Measurements from ENCODE around the gene ZSCAN30. TPM values are rescaled to one million over a fixed set of nuclear protein-coding genes. Genes with fewer than 3 reads are reported as not detected.
"Not testable (repeated sequence)": the region's sequence is repeated elsewhere in the genome, so short reads cannot be mapped to it uniquely, and the experiment has no call there.

ZSCAN30 gene
- total and polyA plus RNA-seq, 2 donors from 2014 or later, result 10.0 to 20.7 TPM

DNA sequence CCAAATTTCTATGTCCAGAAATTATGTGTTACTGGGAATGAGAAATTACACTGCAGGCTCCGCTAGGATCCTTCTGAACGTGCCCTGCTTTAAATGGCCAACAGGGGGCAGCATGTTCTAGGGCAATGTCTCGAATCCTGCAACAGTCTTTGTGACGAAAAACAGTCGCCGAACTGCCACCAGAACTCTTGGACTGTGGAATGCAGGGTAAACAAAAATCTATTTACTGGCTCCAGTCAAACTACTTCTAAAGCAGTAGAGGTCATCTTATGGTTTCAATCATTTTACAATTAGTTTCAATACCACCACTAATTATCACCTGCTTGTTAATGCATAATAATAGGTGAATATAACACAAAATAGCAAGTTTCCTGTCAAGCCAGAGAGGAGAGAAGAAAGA lies 59.0 kb downstream of the ZSCAN30 start:
- H3K9ac ChIP-seq (ENCODE audit: low read length in 3 of 3), result peak overlapping the region in 2 of 3 donors; percentile 20 to 77
- intact Hi-C loops (cut with DNase I), result loop anchor here (10.0 kb wide), 1 partner anchor 124 kb away; no protein-coding TSS in a partner anchor
- peak; percentile 64 to 93 (median 84) for DNase-seq
- no peaks in the 10 kb centered on the region for H3K36me3 ChIP-seq (ENCODE audit: control insufficient read depth in 2 of 3, insufficient read depth in 3 of 3, low read length in 3 of 3)
- TF ChIP-seq, protein P1, sequence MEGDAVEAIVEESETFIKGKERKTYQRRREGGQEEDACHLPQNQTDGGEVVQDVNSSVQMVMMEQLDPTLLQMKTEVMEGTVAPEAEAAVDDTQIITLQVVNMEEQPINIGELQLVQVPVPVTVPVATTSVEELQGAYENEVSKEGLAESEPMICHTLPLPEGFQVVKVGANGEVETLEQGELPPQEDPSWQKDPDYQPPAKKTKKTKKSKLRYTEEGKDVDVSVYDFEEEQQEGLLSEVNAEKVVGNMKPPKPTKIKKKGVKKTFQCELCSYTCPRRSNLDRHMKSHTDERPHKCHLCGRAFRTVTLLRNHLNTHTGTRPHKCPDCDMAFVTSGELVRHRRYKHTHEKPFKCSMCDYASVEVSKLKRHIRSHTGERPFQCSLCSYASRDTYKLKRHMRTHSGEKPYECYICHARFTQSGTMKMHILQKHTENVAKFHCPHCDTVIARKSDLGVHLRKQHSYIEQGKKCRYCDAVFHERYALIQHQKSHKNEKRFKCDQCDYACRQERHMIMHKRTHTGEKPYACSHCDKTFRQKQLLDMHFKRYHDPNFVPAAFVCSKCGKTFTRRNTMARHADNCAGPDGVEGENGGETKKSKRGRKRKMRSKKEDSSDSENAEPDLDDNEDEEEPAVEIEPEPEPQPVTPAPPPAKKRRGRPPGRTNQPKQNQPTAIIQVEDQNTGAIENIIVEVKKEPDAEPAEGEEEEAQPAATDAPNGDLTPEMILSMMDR (IDR thresholded peaks at IDR 0.05; ENCODE audit: borderline replicate concordance, extremely low read depth, insufficient read depth), result peak; percentile 93
- no peaks in the 10 kb centered on the region for H3K4me1 ChIP-seq (ENCODE audit: control insufficient read depth in 2 of 3, insufficient read depth in 2 of 3, low read depth in 1 of 3, low read length in 3 of 3)
- H3K27me3 ChIP-seq (ENCODE audit: control insufficient read depth, insufficient read depth, low read length), result no peaks in the 10 kb centered on the region
- no peaks in the 10 kb centered on the region for H3K9me3 ChIP-seq (ENCODE audit: control insufficient read depth in 2 of 3, insufficient read depth in 1 of 3, low read length in 3 of 3)
- H3K27ac ChIP-seq (ENCODE audit: low read depth in 2 of 2, low read length in 2 of 2), result no peak overlapping the region
- peak overlapping the region in 2 of 3 donors; percentile 21 to 61 for H3K4me3 ChIP-seq (ENCODE audit: low read length in 3 of 3)
- peak; percentile 95 for FAIRE-seq

DNA sequence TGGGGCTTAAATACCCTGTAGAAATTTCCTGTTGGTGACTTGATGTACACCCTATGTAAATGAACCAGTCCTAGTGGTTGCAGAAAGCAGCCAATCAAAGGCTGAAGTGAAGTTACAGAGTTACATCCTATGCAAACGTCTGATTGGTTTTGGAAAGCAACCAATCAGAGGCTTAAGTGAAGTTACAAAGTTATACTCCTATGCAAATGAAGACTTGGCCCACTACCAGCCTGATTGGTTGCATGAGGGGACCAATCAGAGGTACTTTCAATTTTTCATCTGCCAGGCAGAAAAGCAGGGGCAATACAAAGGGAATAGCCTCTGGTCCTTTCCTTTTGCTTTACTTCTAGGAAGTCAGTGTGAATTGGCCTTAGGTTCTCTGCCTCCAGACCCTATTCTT lies 62.8 kb downstream of the ZSCAN30 start:
- intact Hi-C loops (cut with DNase I), result no loop called here
- Histone ChIP-seq H3K27ac (ENCODE audit: low read depth in 2 of 2, low read length in 2 of 2) (no peak overlapping the region), H3K9me3 (ENCODE audit: control insufficient read depth in 2 of 3, insufficient read depth in 1 of 3, low read length in 3 of 3) (no peaks in the 10 kb centered on the region), H3K9ac (ENCODE audit: low read length in 3 of 3) (no peak overlapping the region), H3K27me3 (ENCODE audit: control insufficient read depth, insufficient read depth, low read length) (no peaks in the 10 kb centered on the region), H3K36me3 (ENCODE audit: control insufficient read depth in 2 of 3, insufficient read depth in 3 of 3, low read length in 3 of 3) (no peaks in the 10 kb centered on the region), H3K4me3 (ENCODE audit: low read length in 3 of 3) (no peak overlapping the region), H3K4me1 (ENCODE audit: control insufficient read depth in 2 of 3, insufficient read depth in 2 of 3, low read depth in 1 of 3, low read length in 3 of 3) (no peaks in the 10 kb centered on the region)
- TF ChIP-seq, protein P1 (IDR thresholded peaks at IDR 0.05; ENCODE audit: borderline replicate concordance, extremely low read depth, insufficient read depth), result no peak
- FAIRE-seq, result no peak
- no peak for DNase-seq

DNA sequence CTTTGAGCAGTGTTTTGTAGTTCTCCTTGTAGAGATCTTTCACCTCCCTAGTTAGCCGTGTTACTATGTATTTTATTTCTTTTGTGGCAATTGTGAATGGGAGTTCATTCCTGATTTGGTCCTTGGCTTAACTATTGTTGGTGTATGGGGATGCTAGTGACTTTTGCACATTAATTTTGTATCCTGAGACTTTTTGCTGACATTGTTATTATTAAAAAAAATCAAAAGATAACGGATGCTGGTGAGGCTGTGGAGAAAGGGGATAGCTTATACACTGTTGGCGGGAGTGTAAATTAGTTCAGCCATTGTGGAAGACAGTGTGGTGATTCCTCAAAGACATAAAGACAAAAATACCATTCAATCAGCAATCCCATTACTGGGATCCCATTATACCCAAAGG lies 66.2 kb downstream of the ZSCAN30 start:
- no peaks in the 10 kb centered on the region for H3K27me3 ChIP-seq (ENCODE audit: control insufficient read depth, insufficient read depth, low read length)
- FAIRE-seq (no peak), DNase-seq (no peak)
- TF ChIP-seq, protein P1 (IDR thresholded peaks at IDR 0.05; ENCODE audit: borderline replicate concordance, extremely low read depth, insufficient read depth), result no peak
- H3K27ac ChIP-seq (ENCODE audit: low read depth in 2 of 2, low read length in 2 of 2), result no peak overlapping the region
- H3K4me1 ChIP-seq (ENCODE audit: control insufficient read depth in 2 of 3, insufficient read depth in 2 of 3, low read depth in 1 of 3, low read length in 3 of 3), result no peaks in the 10 kb centered on the region
- intact Hi-C loops (cut with DNase I), result no loop called here
- no peaks in the 10 kb centered on the region for H3K36me3 ChIP-seq (ENCODE audit: control insufficient read depth in 2 of 3, insufficient read depth in 3 of 3, low read length in 3 of 3)
- no peak overlapping the region for H3K9ac ChIP-seq (ENCODE audit: low read length in 3 of 3)
- no peak overlapping the region for H3K4me3 ChIP-seq (ENCODE audit: low read length in 3 of 3)
- no peaks in the 10 kb centered on the region for H3K9me3 ChIP-seq (ENCODE audit: control insufficient read depth in 2 of 3, insufficient read depth in 1 of 3, low read length in 3 of 3)

DNA sequence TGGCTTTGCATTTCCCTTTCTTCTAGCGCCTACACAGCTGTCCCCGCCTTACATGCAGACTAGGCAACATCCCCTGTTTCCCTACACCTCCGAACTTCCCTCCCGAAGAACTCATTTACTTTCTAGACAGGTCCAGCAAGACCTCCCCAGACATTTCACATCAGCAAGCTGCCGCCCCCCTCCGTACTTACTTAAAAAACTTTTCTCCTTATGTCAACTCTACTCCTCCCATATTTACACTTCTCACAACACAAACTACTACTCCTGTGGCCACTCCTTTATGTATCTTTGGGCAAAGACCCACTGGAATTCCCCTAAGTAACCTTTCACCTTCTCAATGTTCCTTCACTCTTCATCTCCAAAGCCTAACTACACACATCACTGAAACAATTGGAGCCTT lies 69.6 kb downstream of the ZSCAN30 start:
- Histone ChIP-seq H3K9ac (ENCODE audit: low read length in 3 of 3) (no peak overlapping the region), H3K9me3 (ENCODE audit: control insufficient read depth in 2 of 3, insufficient read depth in 1 of 3, low read length in 3 of 3) (no peaks in the 10 kb centered on the region), H3K27ac (ENCODE audit: low read depth in 2 of 2, low read length in 2 of 2) (no peak overlapping the region), H3K4me1 (ENCODE audit: control insufficient read depth in 2 of 3, insufficient read depth in 2 of 3, low read depth in 1 of 3, low read length in 3 of 3) (no peaks in the 10 kb centered on the region), H3K27me3 (ENCODE audit: control insufficient read depth, insufficient read depth, low read length) (no peaks in the 10 kb centered on the region), H3K4me3 (ENCODE audit: low read length in 3 of 3) (no peak overlapping the region), H3K36me3 (ENCODE audit: control insufficient read depth in 2 of 3, insufficient read depth in 3 of 3, low read length in 3 of 3) (no peaks in the 10 kb centered on the region)
- no peak for DNase-seq
- intact Hi-C loops (cut with DNase I), result no loop called here
- no peak for FAIRE-seq
- TF ChIP-seq, protein P1 (IDR thresholded peaks at IDR 0.05; ENCODE audit: borderline replicate concordance, extremely low read depth, insufficient read depth), result no peak

DNA sequence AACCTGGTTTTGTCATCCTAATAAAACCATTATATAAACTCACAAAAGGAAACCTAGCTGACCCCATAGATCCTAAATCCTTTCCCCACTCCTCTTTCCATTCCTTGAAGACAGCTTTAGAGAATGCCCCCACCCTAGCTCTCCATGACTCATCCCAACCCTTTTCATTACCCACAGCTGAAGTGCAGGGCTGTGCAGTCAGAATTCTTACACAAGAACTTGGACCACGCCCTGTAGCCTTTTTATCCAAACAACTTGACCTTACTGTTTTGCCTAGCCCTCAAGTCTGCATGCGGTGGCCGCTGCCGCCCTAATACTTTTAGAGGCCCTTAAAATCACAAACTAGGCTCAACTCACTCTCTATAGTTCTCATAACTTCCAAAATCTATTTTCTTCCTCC lies 70.7 kb downstream of the ZSCAN30 start:
- DNase-seq; intact Hi-C loops (cut with DNase I); H3K27me3 ChIP-seq (ENCODE audit: control insufficient read depth, insufficient read depth, low read length); H3K9ac ChIP-seq (ENCODE audit: low read length in 3 of 3); FAIRE-seq; H3K4me3 ChIP-seq (ENCODE audit: low read length in 3 of 3); H3K9me3 ChIP-seq (ENCODE audit: control insufficient read depth in 2 of 3, insufficient read depth in 1 of 3, low read length in 3 of 3); H3K36me3 ChIP-seq (ENCODE audit: control insufficient read depth in 2 of 3, insufficient read depth in 3 of 3, low read length in 3 of 3); H3K27ac ChIP-seq (ENCODE audit: low read depth in 2 of 2, low read length in 2 of 2); H3K4me1 ChIP-seq (ENCODE audit: control insufficient read depth in 2 of 3, insufficient read depth in 2 of 3, low read depth in 1 of 3, low read length in 3 of 3): not testable (repeated sequence)

DNA sequence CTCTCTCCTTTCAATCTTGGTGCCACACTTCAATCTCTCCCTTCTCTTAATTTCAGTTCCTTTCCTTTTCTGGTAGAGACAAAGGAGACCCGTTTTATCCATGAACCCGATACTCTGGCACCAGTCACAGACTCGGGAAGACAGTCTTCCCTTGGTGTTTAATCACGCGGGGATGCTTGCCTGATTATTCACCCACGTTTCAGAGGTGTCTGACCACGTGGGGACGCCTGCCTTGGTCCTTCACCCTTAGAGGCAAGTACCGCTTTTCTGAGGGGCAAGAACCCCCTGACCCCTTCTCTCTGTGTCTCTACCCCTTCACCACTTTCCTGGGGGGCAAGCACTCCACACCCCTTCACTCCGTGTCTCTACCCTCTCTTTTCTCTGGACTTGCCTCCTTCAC lies 73.4 kb downstream of the ZSCAN30 start:
- H3K27ac ChIP-seq (ENCODE audit: low read depth in 2 of 2, low read length in 2 of 2); intact Hi-C loops (cut with DNase I): not testable (repeated sequence)

More for the DNA sequence above, 73.4 kb downstream of the ZSCAN30 start:
- FAIRE-seq; H3K27me3 ChIP-seq (ENCODE audit: control insufficient read depth, insufficient read depth, low read length); DNase-seq; H3K36me3 ChIP-seq (ENCODE audit: control insufficient read depth in 2 of 3, insufficient read depth in 3 of 3, low read length in 3 of 3); H3K9me3 ChIP-seq (ENCODE audit: control insufficient read depth in 2 of 3, insufficient read depth in 1 of 3, low read length in 3 of 3); H3K9ac ChIP-seq (ENCODE audit: low read length in 3 of 3); H3K4me1 ChIP-seq (ENCODE audit: control insufficient read depth in 2 of 3, insufficient read depth in 2 of 3, low read depth in 1 of 3, low read length in 3 of 3); H3K4me3 ChIP-seq (ENCODE audit: low read length in 3 of 3): not testable (repeated sequence)

Data from kidney (tissue), 14 donors.